HG03108 (cell line): ENCODE measurements around the gene LAMC1.
A peak's percentile ranks its signal among the peaks of the same experiment; 100 is the strongest.

ENCODE experiments used
- ATAC-seq: cut with Tn5 transposase; IDR thresholded peaks from one replicate; pipeline ENCODE4 v1.9.1; 2021; ENCODE audit warnings: moderate library complexity; ENCODE audit not compliant: unreplicated experiment

LAMC1 gene

DNA sequence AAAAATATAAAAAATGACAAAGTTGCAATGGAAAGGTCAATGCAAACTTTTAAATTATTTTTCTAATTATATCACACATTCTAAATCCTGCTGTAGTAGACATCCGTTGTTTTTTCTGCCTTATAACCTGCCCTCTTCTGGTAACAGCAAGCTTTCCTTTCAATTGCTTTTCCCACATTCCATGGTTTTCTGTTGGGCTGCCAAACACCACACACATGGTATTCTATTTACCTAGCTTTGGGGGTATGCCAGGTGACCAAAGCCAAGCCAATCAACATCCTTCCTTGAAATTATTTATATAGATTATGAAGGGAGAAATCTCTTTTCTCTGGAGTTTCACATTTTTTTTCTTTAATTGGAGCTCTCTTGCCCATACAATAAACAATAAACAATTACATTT is 3.4 kb upstream of the LAMC1 start:
- no peak for ATAC-seq

DNA sequence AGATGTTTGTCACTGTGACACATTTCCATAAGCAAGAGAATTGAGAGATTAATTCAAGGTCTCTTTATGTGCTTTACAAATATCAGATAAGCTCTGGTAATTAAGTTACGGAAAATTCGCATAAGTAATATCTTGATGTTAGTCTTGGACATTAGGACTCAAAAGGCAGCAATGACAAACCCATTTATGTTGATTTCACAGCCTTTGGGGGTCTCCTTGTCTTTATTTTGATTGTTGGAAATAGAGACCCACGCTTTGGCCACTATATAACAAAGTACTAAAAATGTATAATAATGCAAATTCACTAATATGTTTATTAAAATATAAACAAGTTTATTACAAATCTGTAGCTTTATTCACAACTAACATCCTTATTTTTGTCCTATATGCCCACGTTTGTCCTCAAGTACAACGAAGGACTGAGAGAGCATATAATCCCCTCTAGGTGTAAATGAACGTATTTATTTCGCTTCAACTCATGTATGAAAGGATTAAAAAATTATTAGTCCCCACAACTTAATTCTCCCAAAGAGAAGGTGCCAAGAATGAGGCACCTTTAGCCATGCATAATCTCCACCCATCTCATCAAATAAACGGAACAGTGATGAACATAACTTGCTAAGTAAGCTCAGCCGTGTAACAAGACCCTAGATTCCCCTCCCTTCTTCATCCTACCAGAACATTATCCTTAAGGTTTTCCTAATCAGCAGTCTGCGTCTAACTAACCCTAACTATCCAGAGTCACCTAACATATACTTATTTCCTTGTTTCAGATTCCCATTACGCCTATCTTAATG is 1.6 kb upstream of the LAMC1 start:
- no peak for ATAC-seq

DNA sequence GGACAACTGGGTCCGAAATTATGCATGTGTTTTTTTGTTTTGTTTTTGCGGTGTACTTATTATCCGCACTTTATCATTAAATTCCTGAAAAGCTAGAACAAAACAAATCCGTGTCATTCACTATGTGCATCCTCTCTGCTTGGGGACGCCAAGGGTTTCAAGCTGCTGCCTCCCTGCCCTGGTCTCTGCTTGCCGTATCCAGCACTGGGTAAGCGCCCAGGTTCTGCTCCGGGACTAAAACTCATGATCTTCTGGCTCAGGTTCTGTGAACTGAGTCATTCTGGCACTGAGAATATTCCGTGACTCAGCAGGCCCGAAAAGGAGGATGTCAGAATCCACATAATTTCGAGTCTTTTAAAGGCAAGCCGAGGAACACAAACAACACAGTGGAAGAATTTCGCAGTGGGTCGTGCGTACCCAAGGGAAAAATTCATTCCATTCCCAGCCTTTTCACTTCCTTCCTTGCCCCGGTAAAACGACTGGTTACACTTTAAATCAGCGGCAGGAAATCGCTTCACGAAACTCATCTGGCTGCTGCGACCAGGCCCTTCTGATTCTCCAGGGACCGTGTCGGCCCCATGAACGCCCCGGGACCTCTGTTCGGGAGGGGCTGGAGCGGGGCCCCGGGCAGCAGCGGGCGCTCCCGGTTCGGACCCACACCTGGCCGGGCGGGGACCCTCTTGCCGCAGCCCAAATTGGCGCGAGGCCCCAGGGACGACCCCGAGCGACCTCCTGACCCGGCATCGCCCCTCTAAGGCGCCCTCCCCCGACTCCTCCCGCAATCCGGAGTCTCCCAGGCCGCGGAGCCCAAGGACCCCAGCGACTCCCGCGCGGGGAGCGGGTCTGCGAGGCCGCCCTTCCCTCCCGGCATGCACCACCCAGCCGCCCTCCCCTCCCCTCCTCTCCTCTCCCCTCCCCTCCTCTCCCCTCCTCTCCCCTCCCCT is 746 bp upstream of the LAMC1 start:
- peak; percentile 43 for ATAC-seq

DNA sequence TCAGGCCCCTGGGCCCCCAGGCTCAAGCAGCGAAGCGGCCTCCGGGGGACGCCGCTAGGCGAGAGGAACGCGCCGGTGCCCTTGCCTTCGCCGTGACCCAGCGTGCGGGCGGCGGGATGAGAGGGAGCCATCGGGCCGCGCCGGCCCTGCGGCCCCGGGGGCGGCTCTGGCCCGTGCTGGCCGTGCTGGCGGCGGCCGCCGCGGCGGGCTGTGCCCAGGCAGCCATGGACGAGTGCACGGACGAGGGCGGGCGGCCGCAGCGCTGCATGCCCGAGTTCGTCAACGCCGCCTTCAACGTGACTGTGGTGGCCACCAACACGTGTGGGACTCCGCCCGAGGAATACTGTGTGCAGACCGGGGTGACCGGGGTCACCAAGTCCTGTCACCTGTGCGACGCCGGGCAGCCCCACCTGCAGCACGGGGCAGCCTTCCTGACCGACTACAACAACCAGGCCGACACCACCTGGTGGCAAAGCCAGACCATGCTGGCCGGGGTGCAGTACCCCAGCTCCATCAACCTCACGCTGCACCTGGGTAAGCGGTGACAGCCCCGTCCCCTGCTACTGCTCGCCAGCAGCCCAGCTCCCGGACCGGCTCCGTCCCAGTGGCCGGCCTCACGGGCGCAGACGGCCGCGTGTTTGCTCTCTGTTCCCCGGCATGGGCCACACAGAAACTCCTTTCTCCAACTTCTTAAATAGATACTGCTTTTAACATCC is 539 bp downstream of the LAMC1 start:
- ATAC-seq: peak; percentile 59

DNA sequence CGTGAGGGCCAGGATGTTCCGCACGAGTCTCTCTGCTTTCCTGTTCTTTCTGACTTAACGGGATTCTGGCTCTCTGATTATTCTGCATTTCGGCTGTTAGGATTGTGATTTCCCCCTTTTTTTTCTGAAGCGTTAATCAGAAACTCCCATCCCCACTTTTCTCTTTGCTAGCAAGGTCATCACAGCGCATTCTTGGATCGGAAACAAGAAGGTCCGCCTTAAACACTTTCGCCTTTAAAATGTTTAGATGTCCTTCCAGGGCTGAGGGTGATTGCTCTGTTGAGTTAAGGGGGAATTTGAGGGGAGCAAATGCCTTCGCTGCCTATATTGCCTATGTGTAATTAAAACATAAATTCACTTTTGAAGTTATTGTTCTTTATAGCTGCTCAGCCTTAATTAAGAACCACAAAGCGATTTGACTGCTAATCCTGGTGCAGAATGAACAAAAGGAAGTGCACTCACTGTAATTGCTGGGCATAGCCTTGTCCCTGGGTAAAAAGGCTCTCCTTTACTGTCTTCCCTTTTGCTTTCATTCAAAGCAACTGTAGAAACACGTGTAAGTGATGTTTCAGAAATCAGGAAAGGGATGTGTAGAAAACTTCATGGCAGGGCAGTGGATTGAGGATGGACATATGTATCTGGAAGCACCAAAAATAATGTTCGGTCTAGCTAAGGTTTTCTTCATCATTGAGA is 1.2 kb downstream of the LAMC1 start:
- ATAC-seq: no peak

DNA sequence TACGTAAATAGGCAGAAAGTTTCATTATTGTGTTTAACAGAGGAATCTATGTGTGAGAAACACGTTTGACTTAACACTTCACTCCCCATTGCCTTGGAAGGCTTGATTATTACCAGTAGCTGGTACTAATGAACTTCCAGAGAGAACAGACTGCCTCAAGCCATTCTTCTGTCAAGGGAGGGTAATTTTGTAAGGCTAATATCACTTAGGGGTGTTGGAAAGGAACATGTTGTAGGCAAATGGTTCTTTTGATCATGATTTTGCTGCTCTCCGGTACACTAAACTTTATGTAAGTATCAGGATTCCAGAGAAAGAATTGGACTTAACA is 1.8 kb downstream of the LAMC1 start:
- no peak for ATAC-seq

DNA sequence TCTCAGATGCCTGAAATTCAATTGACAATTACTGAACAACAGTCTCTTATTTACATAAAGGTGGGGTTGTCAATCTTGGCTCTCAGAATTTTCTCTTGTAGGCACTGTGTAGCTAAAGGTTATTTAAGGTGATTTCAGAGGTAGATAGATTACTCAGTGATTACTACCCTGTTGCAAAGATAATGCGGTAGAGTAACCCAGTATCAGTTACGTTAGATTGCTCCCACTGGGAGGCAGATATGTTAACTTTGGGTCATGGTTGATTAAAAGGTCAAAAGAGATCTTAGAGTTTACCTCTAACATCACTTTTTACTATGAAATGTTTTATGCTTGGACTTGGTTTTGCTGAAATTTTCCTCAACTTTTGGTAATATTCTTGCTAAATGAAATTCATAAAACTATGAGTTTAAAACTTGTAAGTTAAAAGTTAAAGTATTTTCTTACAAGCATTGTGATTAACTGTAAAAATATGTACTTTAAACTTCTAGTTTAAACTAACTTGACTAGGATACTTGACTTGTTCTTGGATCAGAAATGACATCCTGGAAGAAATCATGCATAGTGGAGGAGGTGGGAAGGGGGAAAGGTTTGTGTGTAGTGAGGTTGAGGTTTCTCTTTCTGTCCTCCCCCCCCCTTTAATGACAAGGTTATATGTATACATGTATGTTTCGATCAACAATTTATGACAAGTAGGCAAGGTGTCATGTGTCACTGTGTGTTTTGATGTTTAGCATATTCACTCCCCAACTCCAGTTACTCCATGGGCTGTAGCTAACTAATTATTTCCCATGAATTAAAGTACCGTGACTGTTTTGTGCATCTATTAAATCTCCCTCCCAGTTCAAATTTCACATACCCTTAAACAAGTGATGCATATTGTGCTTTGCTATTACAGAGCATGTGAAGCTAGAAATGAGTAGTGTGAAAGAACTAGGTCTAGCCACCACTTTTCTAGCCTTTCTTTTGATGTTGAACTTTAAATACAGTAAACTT is 2.9 kb downstream of the LAMC1 start:
- ATAC-seq: no peak

DNA sequence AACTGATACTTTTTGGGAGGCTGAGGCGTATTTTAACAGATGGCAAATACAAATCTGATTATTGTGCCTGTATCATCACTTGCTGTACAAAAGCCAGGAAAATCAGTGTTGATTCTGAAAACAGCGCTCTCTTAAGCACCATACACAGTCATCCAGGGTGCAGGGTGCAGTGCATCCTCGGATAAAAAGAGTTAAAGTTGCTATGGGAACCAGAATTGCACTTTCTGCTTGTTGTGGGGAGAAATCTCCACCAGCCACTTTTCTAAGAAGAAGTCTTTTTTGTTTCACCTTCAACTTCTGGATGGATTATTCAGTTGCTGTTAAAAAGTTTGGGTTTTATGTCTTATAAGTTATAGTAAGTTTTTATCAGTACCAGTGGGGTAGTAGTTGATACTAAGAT is 3.8 kb downstream of the LAMC1 start:
- no peak for ATAC-seq

DNA sequence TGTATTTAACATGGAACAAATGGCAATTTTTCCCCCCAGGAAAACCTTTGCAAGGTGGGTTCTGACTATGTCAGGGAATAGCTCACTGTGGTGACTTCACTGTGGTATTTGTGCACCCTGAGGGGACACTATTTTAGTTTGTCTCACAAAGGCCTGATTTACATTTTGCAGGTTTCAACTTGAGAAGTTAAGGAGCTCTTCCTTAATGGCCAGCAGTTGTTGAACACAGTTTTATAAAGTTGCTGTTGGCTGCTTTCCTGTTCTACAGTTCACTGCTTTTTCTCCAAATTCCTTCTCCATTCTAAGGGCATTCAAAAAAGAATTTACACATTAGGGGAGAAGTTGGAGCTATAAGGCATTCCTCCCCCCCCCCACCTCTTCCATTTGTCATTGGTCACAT is 4.6 kb downstream of the LAMC1 start:
- no peak for ATAC-seq

DNA sequence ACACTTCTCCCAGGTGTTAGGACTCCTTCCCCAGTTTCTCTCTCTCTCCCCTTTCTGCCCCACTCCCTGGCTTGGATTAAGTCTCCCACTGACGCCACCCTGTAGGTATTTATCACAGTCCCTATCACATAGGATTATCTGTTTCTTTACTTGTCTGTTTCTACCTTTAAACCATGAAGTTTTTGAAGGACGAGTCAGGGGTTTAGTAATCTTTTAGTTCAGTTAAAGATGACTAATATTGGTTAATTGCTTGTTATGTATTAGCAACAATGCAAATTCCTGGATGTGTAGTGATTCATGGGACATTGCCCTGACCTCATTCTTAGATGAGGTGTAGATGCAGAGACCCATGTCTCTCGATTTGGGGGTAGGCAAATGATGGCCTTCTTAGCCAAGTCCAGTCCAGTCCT is 6.4 kb downstream of the LAMC1 start:
- no peak for ATAC-seq

DNA sequence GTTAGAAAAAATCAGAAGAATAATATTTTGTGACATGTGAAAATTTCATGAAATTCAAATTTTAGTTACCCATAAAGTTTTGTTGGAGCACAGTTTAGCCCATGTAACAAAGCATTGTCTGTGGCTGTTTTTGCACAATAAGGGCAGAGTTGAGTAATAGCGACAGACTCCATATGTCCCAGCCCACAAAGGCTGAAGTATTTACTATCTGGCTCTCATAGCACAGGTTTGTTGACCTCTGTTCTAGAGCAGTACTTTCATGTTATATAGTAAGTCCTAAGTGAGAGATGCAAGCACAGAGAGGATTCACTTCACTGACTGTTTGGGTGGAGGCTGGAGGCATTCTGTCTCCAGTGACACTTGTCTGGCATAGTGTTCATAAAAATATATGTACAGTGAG is 6.8 kb downstream of the LAMC1 start:
- ATAC-seq: no peak

DNA sequence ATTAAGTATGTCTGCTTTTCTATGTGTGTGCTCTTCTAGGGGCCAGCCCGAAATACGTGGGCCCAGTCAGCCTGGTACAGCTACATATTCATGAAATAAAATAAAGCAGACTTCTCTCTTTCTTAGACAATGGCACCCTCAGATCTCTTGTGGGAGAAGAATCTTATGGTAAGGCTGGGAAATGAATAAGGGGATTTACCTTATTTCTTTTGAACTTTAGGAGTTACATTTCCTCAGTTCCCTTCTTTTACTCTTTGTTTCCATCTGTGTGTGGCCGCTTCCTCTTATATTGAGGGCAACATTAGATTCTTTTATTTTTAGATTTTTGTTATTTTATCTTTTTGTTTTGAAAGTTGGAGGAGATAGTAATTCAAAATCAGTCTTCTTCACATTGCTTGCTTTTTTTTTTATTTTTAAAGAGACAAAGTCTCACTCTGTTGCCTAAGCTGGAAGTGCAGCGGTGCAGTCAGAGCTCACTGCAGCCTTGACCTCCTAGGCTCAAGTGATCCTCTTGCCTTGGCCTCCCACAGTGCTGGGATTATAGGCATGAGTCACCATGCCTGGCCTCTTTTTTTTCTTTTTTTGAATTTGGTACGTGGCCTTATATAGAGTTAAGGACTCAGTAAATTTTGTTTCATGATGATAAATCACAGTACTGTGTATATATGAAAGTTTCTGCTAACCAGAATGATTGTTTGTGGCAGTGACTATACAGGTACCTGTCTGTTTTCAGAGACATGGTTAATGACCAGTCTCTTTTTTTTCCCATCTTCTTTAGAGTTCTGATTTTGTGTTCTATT is 9.1 kb downstream of the LAMC1 start:
- no peak for ATAC-seq

DNA sequence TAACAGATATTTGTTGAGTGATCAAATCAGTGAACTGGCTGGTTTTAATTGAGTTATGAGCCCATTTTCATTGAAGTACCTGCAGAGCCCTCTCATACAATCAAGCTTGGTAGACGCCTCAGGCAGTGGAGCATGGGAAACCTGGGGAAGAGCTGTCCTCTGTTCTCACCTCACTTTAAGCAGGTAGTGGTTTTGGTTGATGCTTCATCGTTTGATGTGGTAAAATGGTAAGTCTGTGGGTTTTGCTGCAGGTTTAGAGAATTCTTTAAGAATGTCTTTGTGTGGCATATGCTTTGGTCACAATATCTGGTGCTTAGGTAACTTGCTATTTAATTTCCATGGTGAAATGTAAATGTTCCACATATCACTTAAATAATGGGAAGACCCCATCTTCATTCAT is 10.0 kb downstream of the LAMC1 start:
- no peak for ATAC-seq

DNA sequence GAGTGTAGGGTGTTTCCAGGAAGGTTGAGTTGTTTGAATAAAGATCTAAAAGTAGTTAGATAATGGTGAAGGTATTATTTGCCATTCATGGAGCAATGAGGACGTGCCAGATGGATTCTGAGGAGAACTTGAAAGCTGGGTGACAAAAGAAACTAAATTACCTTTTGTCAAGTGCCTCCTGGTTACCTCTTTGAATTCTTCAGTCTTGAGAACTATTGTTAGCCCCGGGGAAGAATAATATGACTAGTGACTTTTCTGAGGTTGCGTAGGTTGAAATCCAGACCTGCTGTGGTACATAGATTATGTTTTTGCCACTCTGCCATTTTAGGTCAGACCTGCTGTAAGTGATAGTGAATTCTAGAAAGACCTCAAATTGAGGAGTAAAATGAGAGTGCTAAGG is 11.5 kb downstream of the LAMC1 start:
- no peak for ATAC-seq

DNA sequence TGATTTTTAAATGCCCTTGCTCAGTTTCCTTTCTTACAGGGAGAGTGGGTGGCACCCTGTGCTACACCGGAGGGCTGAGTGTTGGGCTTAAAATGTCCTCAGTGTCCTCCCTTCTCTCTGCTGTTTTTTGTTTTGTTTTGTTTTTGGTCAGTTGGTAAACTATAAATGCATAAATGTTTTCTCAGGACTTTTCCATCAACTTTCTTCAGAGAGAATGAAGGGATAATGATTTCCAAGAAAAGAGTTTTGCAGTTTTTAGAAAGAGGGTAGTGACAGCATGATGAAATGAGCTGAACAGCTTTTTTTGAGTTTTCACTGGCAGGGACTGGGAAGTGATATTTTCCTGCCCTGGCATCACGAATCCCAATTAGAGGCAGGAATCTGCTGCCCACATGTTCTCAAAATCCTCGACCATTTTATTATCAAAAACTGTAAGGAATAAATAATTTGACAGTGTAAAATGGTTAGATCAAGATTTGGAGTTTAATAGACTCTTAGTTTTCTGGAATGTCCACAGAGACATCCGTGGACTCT is 15.2 kb downstream of the LAMC1 start:
- no peak for ATAC-seq

DNA sequence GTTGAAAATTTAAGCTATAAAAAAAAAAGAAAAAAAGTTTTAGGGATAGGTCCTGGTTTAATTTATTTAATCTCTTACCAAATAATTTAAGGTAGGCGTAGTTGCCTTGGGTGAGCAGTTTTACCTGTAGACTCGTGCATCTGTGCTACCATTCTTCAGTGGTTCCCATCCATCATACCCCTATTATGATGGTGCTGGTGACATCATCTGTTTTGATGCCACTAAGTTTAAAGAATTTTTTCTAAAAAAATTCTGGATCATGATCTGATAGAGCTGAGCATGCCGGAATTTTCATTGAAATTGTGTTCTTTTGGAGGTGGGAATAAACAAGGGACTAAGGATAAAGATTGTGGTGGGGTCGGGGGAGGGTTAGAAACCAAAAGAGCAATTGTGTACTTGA is 15.7 kb downstream of the LAMC1 start:
- no peak for ATAC-seq

DNA sequence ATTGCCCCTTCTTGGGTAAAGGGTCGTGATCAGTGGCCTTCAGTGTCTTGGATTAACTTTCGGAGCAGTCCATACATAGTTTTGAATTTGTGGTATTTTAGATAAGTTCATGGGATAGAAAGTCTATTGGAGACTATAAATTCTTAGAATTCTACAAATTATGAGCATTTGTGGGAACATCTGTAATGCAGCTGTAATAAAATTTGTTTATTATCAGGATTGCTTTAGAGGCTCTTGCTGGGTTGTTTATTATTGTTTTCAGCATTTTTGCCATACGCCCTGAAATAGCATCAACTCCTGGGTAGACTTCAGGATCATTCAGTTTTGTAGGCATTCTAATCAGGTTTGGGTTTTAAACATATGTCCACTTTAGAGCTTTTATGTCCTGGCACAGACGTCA is 16.1 kb downstream of the LAMC1 start:
- ATAC-seq: no peak

DNA sequence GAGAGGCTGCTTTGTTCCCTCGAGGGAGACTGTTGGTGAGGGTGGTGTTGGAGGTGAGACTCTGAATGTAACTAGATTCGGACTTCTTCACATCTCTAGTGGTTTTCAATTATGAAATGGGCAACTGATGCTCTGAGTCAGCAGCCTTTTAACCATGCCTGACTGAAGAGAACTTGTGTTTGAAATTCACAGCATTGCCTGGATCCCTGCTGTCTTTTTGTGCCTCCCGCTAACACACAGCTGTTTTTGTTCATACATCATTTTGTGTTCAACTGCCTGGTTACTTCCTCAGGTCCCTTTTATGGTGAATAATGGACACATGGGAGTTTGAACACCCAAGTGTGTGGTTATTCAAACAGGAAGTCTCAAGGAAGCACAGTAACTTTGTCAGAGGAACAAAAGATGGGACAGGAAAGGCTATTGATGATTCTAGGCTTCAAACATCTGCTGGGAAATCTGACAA is 16.8 kb downstream of the LAMC1 start:
- no peak for ATAC-seq

DNA sequence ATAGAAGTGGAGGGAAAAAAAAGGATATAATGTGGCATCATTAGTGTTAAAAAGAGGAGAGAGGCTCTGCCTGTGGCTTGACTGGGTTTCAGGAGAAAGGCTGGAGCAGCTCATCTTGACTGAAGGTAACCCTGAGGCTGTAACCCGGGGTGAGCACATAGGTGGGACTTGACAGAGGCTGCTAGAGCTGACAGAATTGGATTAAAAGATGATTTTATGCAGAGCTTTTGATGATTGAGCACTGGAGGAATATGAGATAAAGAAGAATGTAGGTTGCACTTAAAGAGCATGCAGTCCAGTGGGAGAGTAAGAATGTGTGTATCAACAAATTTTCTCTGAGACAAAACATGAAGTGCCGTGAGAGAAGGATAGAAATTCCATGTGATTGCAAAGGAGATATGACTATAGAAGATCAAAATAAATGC is 17.3 kb downstream of the LAMC1 start:
- ATAC-seq: no peak
